GM12872 (cell line): ENCODE results near the gene C2CD4D.

ENCODE experiments used
- TF ChIP-seq, protein P1 (sequence below): IDR thresholded peaks from 3 replicates; pipeline ENCODE4 v1.5.1; 2011; ENCODE audit warnings: low read depth, mild to moderate bottlenecking, low read length, moderate library complexity; ENCODE audit not compliant: insufficient read depth

Gene C2CD4D

DNA sequence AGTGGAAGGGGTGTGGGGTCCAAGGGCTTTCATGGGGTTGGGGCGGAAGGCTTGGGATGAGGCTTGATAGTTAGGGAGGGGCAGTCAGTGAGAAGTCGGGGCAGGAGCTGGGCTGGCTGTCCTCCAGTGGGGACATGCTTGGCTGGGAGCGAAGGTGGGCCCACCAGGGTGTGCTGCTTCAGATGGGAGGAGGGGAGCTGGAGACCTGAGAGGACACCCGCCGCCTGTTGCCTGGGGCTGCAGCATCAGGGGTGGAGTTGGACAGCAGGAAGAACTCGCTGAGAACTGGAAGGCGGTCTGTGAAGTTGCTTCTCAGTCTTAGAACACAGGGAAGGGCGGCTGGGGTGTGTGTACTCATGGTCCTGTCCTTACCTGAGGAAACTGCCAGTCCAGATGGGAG, 12.3 kb upstream of the C2CD4D start:
- TF ChIP-seq, protein P1, sequence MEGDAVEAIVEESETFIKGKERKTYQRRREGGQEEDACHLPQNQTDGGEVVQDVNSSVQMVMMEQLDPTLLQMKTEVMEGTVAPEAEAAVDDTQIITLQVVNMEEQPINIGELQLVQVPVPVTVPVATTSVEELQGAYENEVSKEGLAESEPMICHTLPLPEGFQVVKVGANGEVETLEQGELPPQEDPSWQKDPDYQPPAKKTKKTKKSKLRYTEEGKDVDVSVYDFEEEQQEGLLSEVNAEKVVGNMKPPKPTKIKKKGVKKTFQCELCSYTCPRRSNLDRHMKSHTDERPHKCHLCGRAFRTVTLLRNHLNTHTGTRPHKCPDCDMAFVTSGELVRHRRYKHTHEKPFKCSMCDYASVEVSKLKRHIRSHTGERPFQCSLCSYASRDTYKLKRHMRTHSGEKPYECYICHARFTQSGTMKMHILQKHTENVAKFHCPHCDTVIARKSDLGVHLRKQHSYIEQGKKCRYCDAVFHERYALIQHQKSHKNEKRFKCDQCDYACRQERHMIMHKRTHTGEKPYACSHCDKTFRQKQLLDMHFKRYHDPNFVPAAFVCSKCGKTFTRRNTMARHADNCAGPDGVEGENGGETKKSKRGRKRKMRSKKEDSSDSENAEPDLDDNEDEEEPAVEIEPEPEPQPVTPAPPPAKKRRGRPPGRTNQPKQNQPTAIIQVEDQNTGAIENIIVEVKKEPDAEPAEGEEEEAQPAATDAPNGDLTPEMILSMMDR, result no peak

GRCh38 chr1:151849871-151850270, 10.3 kb upstream of the C2CD4D start:
- TF ChIP-seq, protein P1, result no peak

- TF ChIP-seq, protein P1, result no peak
Observed at GRCh38 chr1:151849126-151849525, 9.5 kb upstream of the C2CD4D start.

GRCh38 chr1:151847867-151848596, 8.4 kb upstream of the C2CD4D start:
- TF ChIP-seq, protein P1, result no peak

DNA sequence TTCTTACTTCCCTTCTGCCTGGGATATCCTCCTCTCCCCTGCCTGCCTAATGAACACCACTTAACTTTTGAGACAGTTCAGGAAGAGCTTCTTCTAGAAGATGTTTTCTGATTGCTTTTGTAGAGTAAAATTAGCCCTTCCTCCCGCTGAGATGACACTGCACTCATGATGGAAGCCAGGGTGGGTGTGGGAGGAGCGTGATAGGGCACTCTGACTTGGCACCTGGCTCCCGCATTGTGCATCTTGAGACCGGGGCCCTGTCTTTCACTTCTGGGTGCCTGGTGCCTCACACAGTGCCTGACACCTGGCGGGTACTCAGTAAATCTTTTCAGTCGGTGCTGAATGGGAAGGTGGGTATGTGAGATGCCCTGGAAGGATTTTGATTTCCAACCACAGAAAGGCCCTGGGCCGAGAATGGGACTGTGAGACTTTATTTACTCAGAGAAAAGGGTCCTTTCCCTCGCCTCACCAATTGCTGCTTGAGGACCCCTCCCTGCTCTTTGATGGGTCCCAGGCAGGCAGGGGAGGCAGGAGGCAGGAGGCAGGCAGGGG, 7.1 kb upstream of the C2CD4D start:
- TF ChIP-seq, protein P1, result no peak

GRCh38 chr1:151846062-151846568, 6.5 kb upstream of the C2CD4D start:
- TF ChIP-seq, protein P1, result no peak

DNA sequence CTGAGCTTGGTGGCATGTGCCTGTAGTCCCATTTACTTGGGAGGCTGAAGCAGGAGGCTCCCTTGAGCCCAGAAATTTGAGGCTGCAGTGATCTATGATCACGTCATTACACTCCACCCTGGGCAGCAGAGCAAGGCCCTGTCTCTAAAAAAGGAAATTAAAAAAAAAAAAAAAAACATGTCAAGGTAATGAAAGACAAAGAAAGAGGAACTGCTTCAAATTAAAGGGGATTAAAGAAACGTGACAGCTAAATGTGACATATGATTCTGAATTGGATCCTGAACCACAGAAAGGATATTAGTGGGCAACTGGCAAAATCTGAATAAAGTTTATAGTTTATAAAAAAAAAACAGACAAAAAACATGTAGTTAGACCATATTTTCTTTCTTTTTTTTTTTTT, 3.8 kb upstream of the C2CD4D start:
- TF ChIP-seq, protein P1, result no peak
